ENCODE data around the gene KIF2C.

KIF2C gene

DNA sequence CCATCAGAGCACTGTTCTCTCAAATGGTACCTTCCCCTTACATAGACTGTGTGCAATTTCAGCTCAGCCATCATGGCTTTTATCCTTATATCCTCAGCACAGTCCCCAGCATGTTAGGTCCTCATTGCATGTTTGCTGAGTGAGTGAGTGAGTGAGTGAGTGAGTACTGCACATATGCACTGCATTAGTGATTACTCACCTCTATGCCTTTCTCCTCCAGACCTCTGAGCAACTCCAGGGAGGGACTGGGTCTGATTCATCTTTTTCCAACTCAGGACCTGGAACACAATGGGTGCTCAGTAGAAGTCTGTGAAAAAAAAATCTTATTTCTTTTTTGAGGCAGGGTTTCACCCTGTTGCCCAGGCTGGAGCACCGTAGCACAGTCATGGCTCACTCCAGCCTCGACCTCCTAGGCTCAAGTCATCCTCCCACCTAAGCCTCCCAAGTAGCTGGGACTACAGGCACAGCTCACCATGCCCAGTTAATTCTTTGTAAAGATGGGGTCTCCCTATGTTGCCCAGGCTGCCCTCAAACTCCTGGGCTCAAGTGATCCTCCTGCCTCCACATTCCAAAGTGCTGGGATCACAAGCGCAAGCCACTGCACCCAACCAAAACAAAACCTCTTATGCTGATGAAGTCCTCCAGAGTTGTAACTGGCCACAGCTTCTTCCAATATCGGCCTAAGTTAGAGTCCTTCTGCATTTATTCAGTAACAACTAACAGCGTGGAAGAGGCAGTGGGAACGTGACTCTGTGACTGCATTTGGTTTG, 32.3 kb upstream of the KIF2C start:
- H3K27me3 ChIP-seq (replicated peaks; ENCODE audit: insufficient read depth, low read length): peaks cover 6% of the 10 kb centered on the region; the same call in 1 of the 2 replicates
- H3K4me3 ChIP-seq (ENCODE audit: low read length): no peak overlapping the region; the same call in 1 of the 2 replicates
- no peaks in the 10 kb centered on the region for H4K20me1 ChIP-seq (ENCODE audit: insufficient read depth, low read length)
- no peaks in the 10 kb centered on the region for H3K9me3 ChIP-seq (replicated peaks; ENCODE audit: insufficient read depth, low read length)
- TF ChIP-seq EZH2phosphoT487 (IDR thresholded peaks at IDR 0.05; ENCODE audit: low read length): no peak
- H3K79me2 ChIP-seq (ENCODE audit: low read length): no peaks in the 10 kb centered on the region
- no peaks in the 10 kb centered on the region for H3K9me2 ChIP-seq (replicated peaks; ENCODE audit: insufficient read depth, low read length)
- no peak overlapping the region for H3K9ac ChIP-seq (ENCODE audit: low read length)
- H3K27ac ChIP-seq (ENCODE audit: low read length): no peak overlapping the region
- H3K4me1 ChIP-seq (ENCODE audit: low read length): peaks cover 9% of the 10 kb centered on the region
- peak overlapping the region; percentile 68; the same call in 1 of the 2 replicates for H2AFZ ChIP-seq (ENCODE audit: low read length)
- H3F3A ChIP-seq (ENCODE audit: insufficient read depth, low read length): 0 out of 2 replicates have a peak, but pooled peaks cover 3% of the 10 kb centered on the region
- H3K36me3 ChIP-seq (replicated peaks; ENCODE audit: insufficient read depth, low read length): no peaks in the 10 kb centered on the region
- DNase-seq: no peak
- H3K4me2 ChIP-seq (ENCODE audit: low read depth, low read length): peak overlapping the region; percentile 77

DNA sequence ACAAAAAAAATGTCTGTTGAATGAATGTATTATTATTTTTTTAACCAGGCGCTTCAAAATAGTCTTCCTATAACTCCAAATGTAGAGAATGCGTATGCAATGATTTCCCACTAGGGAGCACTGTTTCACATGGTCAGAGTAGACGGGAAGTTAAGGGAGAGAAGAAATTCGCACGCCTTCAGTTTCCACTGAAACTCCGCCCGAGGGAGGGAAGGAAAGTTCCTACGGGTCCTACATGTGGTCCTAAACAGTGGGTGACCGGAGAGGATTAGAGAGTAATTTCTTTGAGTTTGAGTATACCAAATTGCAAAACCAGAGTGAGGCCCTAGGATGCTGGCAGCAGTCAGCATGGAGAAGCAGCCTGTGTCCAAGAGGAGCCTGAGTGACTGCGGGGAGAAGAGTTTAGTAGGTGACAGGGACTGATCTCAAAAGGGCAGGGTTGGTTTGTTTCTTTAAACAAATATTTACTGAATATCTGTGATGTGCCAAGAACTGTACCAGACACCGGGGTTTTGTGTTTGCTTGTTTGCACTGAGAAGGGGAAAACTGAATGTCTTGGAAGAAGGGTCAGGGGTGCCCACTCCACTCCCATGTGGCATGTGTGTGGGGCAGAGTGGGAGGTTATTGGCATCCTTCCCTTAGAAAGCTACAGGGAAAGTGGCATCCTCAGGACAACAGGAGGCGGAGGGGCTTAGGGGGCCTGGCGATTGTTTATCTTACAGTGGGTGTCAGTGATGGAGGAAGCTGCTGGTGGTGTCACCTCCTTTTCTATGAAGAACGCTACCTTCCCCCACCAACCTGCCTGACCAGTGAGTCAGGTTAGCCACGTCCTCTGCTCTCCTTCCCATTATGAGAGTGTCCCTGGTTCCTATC, 31.4 kb upstream of the KIF2C start:
- Histone ChIP-seq H3K36me3 (replicated peaks; ENCODE audit: insufficient read depth, low read length) (no peaks in the 10 kb centered on the region), H3K9me2 (replicated peaks; ENCODE audit: insufficient read depth, low read length) (no peaks in the 10 kb centered on the region), H2AFZ (ENCODE audit: low read length) (peak overlapping the region; percentile 68), H3K9me3 (replicated peaks; ENCODE audit: insufficient read depth, low read length) (no peaks in the 10 kb centered on the region), H3K79me2 (ENCODE audit: low read length) (no peaks in the 10 kb centered on the region), H3K4me1 (ENCODE audit: low read length) (peaks cover 9% of the 10 kb centered on the region), H3K27ac (ENCODE audit: low read length) (no peak overlapping the region), H3K9ac (ENCODE audit: low read length) (peak overlapping the region; percentile 17; the same call in 1 of the 2 replicates), H3K4me3 (ENCODE audit: low read length) (peak overlapping the region; percentile 32; the same call in 1 of the 2 replicates), H3K27me3 (replicated peaks; ENCODE audit: insufficient read depth, low read length) (peaks cover 6% of the 10 kb centered on the region; the same call in 1 of the 2 replicates), H3K4me2 (ENCODE audit: low read depth, low read length) (peak overlapping the region; percentile 77), H3F3A (ENCODE audit: insufficient read depth, low read length) (peaks cover 9% of the 10 kb centered on the region; the same call in 1 of the 2 replicates), H4K20me1 (ENCODE audit: insufficient read depth, low read length) (no peaks in the 10 kb centered on the region)
- peak; percentile 69 for DNase-seq
- TF ChIP-seq EZH2 (optimal IDR thresholded peaks at IDR 0.05; ENCODE audit: low read depth, low read length): no peak
- TF ChIP-seq EZH2phosphoT487 (IDR thresholded peaks at IDR 0.05; ENCODE audit: low read length): no peak
- TF ChIP-seq, protein P1, sequence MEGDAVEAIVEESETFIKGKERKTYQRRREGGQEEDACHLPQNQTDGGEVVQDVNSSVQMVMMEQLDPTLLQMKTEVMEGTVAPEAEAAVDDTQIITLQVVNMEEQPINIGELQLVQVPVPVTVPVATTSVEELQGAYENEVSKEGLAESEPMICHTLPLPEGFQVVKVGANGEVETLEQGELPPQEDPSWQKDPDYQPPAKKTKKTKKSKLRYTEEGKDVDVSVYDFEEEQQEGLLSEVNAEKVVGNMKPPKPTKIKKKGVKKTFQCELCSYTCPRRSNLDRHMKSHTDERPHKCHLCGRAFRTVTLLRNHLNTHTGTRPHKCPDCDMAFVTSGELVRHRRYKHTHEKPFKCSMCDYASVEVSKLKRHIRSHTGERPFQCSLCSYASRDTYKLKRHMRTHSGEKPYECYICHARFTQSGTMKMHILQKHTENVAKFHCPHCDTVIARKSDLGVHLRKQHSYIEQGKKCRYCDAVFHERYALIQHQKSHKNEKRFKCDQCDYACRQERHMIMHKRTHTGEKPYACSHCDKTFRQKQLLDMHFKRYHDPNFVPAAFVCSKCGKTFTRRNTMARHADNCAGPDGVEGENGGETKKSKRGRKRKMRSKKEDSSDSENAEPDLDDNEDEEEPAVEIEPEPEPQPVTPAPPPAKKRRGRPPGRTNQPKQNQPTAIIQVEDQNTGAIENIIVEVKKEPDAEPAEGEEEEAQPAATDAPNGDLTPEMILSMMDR (IDR thresholded peaks at IDR 0.05; ENCODE audit: low read length): peak; percentile 79

DNA sequence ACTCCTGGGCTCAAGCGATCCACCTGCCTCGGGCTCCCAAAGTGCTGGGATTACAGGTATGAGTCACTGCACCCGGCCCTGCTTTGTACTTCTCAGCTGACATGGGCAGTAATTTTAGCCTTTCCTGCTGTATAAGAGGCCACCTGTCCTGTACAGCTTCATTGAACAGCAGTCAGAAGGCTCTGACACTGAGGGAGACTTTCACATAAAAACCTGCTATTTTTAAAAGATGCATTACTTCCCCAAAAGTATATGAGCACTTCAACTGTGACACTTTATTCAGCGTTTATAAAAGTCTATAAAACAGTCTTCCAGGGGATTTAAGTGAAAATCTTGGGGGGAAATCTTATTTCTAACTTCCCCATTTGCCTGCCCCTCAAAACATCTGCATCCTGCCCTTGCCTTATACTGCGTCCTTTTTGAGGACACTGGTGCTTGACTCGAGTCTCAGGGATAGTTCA, 26.3 kb upstream of the KIF2C start:
- Histone ChIP-seq H4K20me1 (ENCODE audit: insufficient read depth, low read length) (no peaks in the 10 kb centered on the region), H3K9ac (ENCODE audit: low read length) (peak overlapping the region; percentile 32; the same call in 1 of the 2 replicates), H3K36me3 (replicated peaks; ENCODE audit: insufficient read depth, low read length) (no peaks in the 10 kb centered on the region), H3K9me2 (replicated peaks; ENCODE audit: insufficient read depth, low read length) (no peaks in the 10 kb centered on the region), H3F3A (ENCODE audit: insufficient read depth, low read length) (peaks cover 19% of the 10 kb centered on the region), H2AFZ (ENCODE audit: low read length) (peak overlapping the region; percentile 68), H3K27ac (ENCODE audit: low read length) (peak overlapping the region; percentile 72; the same call in 1 of the 2 replicates), H3K4me3 (ENCODE audit: low read length) (peak overlapping the region; percentile 35), H3K27me3 (replicated peaks; ENCODE audit: insufficient read depth, low read length) (peaks cover 6% of the 10 kb centered on the region; the same call in 1 of the 2 replicates), H3K4me2 (ENCODE audit: low read depth, low read length) (peak overlapping the region; percentile 82), H3K79me2 (ENCODE audit: low read length) (no peaks in the 10 kb centered on the region), H3K4me1 (ENCODE audit: low read length) (peaks cover 31% of the 10 kb centered on the region), H3K9me3 (replicated peaks; ENCODE audit: insufficient read depth, low read length) (no peaks in the 10 kb centered on the region)
- TF ChIP-seq, protein P1 (IDR thresholded peaks at IDR 0.05; ENCODE audit: low read length): no peak
- no peak for TF ChIP-seq EZH2phosphoT487 (IDR thresholded peaks at IDR 0.05; ENCODE audit: low read length)
- no peak for TF ChIP-seq EZH2 (optimal IDR thresholded peaks at IDR 0.05; ENCODE audit: low read depth, low read length)
- peak; percentile 66 for DNase-seq

Data from MM.1S (cell line).